Body of pancreas (tissue), 4 donors: Measurements from ENCODE around the gene C1QTNF8. TPM values are rescaled to one million over a fixed set of nuclear protein-coding genes. Genes with fewer than 3 reads are reported as not detected.

Experiments
- ATAC-seq: fragments of 150-250 bp; one replicate; pipeline ENCODE4 v1.9.1; 2016
- DNase-seq, 4 donors: peaks; one replicate each; pipeline ENCODE4 v3.0.0-alpha.2; 2019
- H3K27ac ChIP-seq, 4 donors: fragments of 200-600 bp; sonication (generic); 1 replicate in 3 of 4; 2 replicates in 1 of 4; pipeline versions ENCODE4 v1.5.1 to v1.6.1; 2016 to 2019; ENCODE audit warnings: mild to moderate bottlenecking in 1 of 4, mixed read lengths in 1 of 4, moderate library complexity in 1 of 4
- H3K27me3 ChIP-seq, 2 donors: fragments of 200-600 bp; sonication (generic); one replicate each; pipeline ENCODE4 v1.6.0; 2016; ENCODE audit warnings: mild to moderate bottlenecking in 1 of 2
- H3K36me3 ChIP-seq, 2 donors: fragments of 200-600 bp; sonication (generic); replicated peaks in 1 of 2; 2 replicates each; pipeline ENCODE4 v1.5.1; 2016; ENCODE audit warnings: low read depth in 2 of 2; ENCODE audit not compliant: insufficient read depth in 1 of 2
- H3K4me1 ChIP-seq: fragments of 200-600 bp; sonication (generic); one replicate; pipeline ENCODE4 v1.6.0; 2016
- H3K4me3 ChIP-seq, 2 donors: fragments of 200-600 bp; sonication (generic); 1 replicate in 1 of 2; 2 replicates in 1 of 2; pipeline ENCODE4 v1.5.1; 2016 to 2019
- H3K9me3 ChIP-seq, 3 donors: fragments of 200-600 bp; sonication (generic); 1 replicate in 2 of 3; 2 replicates in 1 of 3; pipeline ENCODE4 v1.5.1; 2016
- POLR2A ChIP-seq, 3 donors: fragments of 450-650 bp; IDR thresholded peaks; one replicate each; pipeline ENCODE4 v1.6.1; 2016; ENCODE audit warnings: antibody characterized with exemption in 3 of 3, mild to moderate bottlenecking in 2 of 3
- WGBS, 2 donors: methylation state at CpG; one replicate each; pipeline ENCODE4 v1.1.5; 2017; 5-methylcytosine and 5-hydroxymethylcytosine counted together
- intact Hi-C: fragments of 100-400 bp; cut with DNase I; formaldehyde crosslinking; loops from one replicate; pipeline ENCODE4 v1.15.1; 2023
- total RNA-seq, 2 donors: library from RNA; depleted of rRNA; stranded (reverse); fragments of >200 nt; gene quantifications; one replicate each; pipeline ENCODE4 v1.1.0, GENCODE V29; 2016
- TF ChIP-seq, protein P1 (sequence below), 7 experiments: fragments of 450-650 bp in 4 of 7; fragments of 200-600 bp in 3 of 7; sonication (generic) in 3 of 7; IDR thresholded peaks; one replicate each; pipeline ENCODE4 v1.5.1; 2016 to 2019; ENCODE audit warnings: antibody characterized with exemption in 7 of 7

Gene C1QTNF8
- total RNA-seq, 2 donors from 2014 or later = not detected

GRCh38 chr16:1048442-1049112 is 47.5 kb downstream of the C1QTNF8 start:
- no peaks in the 10 kb centered on the region for H3K36me3 ChIP-seq
- H3K9me3 ChIP-seq = no peaks in the 10 kb centered on the region
- DNase-seq (peak; percentile 27 to 53 (median 51)), ATAC-seq (peak; percentile 38)
- H3K27me3 ChIP-seq = no peaks in the 10 kb centered on the region
- TF ChIP-seq, protein P1, sequence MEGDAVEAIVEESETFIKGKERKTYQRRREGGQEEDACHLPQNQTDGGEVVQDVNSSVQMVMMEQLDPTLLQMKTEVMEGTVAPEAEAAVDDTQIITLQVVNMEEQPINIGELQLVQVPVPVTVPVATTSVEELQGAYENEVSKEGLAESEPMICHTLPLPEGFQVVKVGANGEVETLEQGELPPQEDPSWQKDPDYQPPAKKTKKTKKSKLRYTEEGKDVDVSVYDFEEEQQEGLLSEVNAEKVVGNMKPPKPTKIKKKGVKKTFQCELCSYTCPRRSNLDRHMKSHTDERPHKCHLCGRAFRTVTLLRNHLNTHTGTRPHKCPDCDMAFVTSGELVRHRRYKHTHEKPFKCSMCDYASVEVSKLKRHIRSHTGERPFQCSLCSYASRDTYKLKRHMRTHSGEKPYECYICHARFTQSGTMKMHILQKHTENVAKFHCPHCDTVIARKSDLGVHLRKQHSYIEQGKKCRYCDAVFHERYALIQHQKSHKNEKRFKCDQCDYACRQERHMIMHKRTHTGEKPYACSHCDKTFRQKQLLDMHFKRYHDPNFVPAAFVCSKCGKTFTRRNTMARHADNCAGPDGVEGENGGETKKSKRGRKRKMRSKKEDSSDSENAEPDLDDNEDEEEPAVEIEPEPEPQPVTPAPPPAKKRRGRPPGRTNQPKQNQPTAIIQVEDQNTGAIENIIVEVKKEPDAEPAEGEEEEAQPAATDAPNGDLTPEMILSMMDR (IDR thresholded peaks at IDR 0.05) = no peak
- TF ChIP-seq POLR2A (IDR thresholded peaks at IDR 0.05) = no peak
- WGBS, 2 donors = 22 to 25% methylated on average over 14 to 34 of the region's 37 CpGs
- H3K27ac ChIP-seq = no peak overlapping the region
- intact Hi-C loops = no loop called here
- no peak overlapping the region for H3K4me3 ChIP-seq
- H3K4me1 ChIP-seq = peaks cover 5% of the 10 kb centered on the region

GRCh38 chr16:1047801-1048200 is 48.2 kb downstream of the C1QTNF8 start:
- Histone ChIP-seq H3K4me3 (no peak overlapping the region), H3K27ac (no peak overlapping the region), H3K4me1 (peaks cover 5% of the 10 kb centered on the region), H3K27me3 (no peaks in the 10 kb centered on the region), H3K36me3 (no peaks in the 10 kb centered on the region), H3K9me3 (no peaks in the 10 kb centered on the region)
- WGBS, 2 donors = 75 to 76% methylated on average over 8 to 16 of the region's 16 CpGs
- no peak for DNase-seq
- intact Hi-C loops = no loop called here
- TF ChIP-seq, protein P1 (IDR thresholded peaks at IDR 0.05) = no peak
- TF ChIP-seq POLR2A (IDR thresholded peaks at IDR 0.05) = no peak
- no peak for ATAC-seq

- Histone ChIP-seq H3K4me1 (peaks cover 5% of the 10 kb centered on the region), H3K36me3 (no peaks in the 10 kb centered on the region), H3K27me3 (no peaks in the 10 kb centered on the region), H3K4me3 (no peak overlapping the region), H3K27ac (no peak overlapping the region), H3K9me3 (no peaks in the 10 kb centered on the region)
- intact Hi-C loops = no loop called here
- ATAC-seq (no peak), DNase-seq (no peak)
- TF ChIP-seq, protein P1 (IDR thresholded peaks at IDR 0.05) = no peak
- TF ChIP-seq POLR2A (IDR thresholded peaks at IDR 0.05) = no peak
- WGBS, 2 donors = 81 to 94% methylated on average over 8 to 9 of the region's 9 CpGs
These were observed 48.9 kb downstream of the C1QTNF8 start for GRCh38 chr16:1047123-1047522.

DNA sequence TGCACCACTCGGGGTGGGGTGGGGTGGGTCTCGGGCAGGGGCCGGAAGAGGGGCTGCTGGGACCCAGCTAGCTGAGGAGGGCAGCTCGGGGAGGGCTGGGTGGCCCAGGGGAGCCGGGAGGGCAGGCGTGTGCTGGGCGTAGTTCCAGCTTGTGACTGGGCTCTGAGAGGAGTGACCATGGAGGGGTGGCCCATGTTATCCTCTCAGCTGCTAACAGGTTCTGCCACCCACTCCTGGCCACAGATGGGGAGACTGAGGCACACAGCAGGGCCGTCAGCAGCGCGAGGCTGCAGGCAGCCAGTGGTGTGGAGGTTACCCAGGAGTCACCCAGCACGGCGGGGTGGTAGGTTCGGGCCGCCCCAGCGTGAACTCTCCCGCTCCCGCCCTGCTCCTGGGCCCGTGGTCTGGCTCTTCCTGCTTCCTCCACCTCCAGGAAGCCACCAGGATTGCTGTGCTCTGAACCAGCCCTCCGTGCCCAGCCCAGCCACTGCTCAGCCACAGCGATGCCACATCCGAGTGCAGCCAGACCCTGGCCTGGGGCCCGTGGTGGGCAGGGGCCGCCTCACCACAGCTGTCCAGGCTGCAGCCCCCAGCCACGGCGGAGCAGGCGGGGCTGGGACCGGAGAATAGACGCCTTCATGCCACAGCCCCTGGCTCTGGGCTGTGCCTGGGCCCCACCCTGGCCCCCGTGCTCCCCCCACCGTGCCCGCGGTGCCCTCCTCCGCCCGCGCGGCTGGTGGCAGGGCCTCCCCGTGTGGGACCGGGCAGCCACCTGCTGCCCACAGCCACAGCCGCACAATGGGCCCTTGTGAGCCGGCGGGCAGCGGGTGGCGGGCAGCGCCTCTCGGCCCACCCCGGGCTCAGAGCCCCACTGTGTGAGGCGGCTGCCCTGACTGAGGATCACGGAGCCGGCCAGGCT is 49.8 kb downstream of the C1QTNF8 start:
- DNase-seq (no peak), ATAC-seq (no peak)
- 60 to 80% methylated on average over 1 to 14 of the region's 49 CpGs for WGBS, 2 donors
- Histone ChIP-seq H3K4me1 (peaks cover 5% of the 10 kb centered on the region), H3K27me3 (no peaks in the 10 kb centered on the region), H3K27ac (no peak overlapping the region), H3K4me3 (no peak overlapping the region), H3K9me3 (peaks cover 0 to 5% (median 0%) of the 10 kb centered on the region in 3 donors), H3K36me3 (no peaks in the 10 kb centered on the region)
- TF ChIP-seq POLR2A (IDR thresholded peaks at IDR 0.05) = no peak
- TF ChIP-seq, protein P1 (IDR thresholded peaks at IDR 0.05) = no peak
- intact Hi-C loops = no loop called here
